NCI-H69 (cell line): ENCODE measurements around the gene RPH3AL.
"Not testable (repeated sequence)": the region's sequence is repeated elsewhere in the genome, so short reads cannot be mapped to it uniquely, and the experiment has no call there.

ENCODE experiments used
- DNase-seq: peaks from one replicate; lab custom pipeline; 2025; lab: John Stamatoyannopoulos, UW

Gene RPH3AL

DNA sequence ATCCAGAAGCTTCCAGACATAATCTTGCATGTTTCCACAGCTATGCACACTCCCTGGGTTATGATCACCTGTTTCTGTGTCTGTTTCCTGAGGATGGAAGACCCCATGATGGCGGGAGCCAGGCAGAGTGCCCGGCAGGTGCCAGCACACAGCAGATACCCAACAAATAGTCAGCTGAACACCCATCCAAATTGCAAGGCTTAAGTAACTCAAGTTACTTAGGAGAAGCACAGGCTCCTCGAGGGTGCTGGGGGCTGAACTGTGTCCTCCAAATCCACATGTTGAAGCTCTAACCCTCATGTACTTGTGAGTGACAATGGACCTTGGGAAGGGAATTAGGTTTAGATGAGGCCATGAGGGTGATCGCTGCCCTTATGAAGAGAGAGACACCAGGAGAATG is 91.7 kb downstream of the RPH3AL start:
- DNase-seq = no peak

DNA sequence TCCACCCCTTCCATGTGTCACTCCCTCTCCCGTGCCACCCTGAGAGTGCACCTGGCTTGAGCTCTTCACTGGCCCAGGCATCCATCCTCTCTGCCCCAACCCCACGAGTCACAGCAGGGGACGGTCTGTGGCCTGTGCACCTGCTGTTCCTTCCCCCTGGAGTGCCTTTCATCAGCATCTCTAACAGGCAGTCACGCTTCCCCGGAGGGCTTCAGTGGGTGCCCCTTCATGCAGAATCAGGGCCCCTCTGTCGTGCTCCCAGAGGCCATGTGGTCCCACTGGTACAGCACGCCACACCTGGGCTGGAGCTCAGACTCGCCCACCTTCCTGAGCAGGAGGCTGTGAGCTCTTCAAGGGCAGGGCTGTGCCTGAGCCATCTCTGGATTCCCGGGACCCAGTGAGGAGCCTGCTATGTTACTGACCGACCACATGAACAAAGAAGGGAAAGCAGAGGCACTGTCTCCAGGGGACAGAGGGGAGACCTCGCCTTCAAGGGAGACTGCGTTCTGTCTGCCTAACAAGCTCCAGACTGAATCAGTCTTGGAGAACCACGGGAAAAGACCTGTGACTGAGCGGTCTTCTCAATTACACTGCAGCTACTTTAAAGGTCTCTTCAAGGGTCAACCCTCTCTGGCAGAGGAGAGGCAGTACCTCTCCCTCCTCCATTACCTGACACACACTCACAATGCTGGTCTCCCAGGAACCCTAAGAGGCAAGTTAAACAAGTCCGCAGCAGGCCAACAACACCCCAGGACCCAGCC is 92.4 kb downstream of the RPH3AL start:
- DNase-seq = no peak

DNA sequence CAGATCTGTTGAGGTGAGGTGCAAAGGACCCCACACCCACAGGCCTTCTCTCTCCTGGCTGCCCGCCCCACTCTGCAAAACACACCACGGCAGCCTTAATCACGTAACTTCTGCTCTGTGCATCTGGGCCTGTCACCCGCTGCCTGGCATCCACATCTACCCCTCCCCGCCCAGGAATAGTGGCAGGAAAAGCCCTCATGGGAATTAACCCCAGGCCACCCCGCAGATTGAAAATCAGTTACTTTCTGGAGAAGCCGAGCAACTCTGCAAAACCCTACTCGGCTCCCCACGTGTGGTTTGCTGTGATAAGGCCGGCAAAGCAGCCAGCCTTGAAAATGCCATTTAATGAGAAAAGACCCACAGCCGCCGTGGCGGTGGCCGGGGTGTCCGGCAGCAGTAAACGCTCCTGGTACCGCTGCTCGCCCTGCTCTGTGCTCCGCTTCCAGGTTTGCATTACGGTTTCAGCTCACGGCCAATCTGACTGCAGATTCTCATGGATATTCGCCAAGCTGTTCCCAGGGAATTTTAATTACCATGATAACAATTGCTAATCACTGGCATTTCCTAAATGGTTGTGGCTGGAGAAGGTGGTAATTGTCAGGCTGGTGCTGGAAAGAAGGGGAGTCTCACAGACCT is 93.1 kb downstream of the RPH3AL start:
- no peak for DNase-seq

DNA sequence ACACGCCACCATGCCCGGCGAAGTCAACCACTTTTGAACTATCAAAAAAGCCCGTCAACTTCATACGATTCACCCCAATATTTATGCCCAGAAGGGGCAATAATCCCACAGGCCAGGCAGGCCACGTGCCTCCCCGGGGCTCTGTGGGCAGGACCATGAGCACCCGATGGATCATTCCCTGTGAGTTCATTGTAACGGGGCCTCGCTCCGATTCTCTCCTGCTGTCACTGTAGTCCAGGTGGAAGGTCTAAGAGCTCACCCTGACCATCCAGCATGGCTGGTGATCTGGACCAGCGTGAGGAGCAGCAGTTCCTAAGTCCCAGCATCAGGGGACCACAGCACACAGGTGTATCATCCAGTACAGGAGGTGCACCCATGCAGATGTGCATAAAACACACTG is 93.7 kb downstream of the RPH3AL start:
- no peak for DNase-seq

DNA sequence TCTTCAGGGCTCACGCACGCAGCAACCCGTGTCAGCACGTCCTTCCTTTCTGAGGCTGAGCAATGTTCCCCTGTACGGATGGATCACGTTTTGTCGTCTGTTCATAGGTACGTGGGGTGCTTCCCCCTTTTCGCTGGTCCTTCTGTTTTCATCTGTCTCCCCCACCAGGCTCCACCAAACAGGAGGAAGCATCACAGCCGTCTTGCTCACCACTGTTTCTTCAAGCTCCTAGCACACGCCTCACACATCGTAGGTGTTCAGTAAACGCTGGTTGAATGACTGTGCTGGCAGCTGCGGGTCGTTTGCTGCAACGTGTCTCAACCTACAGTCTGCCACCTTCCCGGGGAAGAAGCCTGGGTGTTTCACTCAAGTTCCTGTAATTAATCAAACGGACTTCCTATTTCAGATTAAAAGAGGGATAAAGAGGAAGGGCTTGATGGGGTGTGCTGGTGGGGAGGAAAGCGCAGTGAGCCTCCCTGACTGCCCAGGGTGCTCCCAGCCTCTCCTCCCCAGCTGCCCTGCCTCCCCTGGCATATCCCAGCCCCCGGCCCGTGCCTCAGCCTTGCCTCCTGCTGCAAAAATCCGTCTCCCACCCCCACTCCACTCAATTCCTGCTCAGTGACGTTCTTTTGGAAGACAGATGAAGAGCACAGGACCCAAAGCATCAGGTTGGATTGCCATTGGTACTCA is 94.4 kb downstream of the RPH3AL start:
- DNase-seq = no peak

DNA sequence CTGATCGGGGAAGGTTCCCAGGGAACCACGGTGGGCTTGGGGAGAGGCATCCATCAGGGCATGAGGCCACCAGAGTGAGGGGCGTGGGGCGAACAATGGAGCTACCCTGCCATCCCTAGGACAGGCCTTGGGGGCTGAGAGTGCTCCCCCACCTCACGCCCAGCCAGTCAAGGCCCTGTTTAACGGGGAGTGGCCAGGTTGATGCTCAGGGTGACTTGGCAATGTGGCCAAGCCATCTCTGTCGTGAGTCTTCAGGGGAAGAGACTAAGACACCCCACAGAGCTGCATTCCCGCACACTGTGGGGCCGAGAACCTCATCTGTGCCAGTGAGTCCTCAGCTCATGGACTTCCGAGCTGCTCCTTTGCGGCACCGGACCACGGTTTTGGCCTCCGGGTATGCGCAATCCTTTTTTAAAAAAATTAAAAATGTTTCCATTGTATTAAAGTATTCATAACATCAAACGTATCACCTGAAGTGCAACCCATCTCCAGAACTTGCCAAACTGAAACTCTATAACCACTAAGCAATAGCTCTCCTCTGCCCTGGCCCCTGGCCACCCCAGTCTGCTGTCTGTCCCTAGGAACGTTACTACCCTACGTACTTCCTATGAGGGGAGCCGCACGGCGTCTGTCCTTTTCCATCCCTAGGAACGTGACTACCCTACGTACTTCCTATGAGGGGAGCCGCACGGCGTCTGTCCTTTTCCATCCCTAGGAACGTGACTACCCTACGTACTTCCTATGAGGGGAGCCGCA is 99.3 kb downstream of the RPH3AL start:
- DNase-seq = no peak

DNA sequence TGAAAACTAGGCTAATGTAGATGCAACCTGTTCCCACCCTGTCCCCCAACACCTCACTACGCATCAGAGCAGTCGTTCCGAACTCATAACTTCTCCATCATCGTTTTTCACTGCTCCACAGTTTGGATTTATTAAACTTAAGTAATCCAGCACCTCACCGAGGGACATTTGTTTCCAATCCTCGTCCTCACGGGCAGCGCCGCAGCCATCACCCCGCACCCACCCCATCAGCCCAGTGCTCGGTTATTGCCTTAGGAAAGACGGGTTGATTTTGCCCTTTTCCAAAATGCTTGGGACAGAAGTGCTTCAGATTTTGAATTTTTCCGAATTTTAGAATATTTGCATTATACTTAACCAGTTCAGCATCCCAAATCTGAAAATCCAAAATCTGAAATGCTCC is 100.2 kb downstream of the RPH3AL start:
- DNase-seq = no peak

DNA sequence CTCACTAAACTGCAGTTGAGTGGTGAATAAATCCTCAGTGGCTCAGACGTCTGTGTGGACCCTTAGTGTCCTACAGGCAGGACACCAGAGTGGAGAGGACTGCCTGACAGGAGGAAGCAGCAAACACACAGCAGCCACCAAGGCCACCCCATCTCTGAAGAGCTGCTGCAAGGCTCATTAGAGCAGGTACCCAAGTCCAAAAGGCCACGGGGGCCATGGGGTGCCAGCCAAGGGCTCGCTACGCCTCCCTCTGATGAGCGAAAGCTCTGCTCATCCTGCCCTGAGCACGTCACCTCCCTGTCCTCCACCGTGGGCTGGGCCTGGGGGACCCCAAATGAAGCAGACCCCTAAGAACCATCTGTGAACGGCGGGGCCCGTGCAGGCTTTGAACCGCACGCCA is 101.1 kb downstream of the RPH3AL start:
- no peak for DNase-seq

DNA sequence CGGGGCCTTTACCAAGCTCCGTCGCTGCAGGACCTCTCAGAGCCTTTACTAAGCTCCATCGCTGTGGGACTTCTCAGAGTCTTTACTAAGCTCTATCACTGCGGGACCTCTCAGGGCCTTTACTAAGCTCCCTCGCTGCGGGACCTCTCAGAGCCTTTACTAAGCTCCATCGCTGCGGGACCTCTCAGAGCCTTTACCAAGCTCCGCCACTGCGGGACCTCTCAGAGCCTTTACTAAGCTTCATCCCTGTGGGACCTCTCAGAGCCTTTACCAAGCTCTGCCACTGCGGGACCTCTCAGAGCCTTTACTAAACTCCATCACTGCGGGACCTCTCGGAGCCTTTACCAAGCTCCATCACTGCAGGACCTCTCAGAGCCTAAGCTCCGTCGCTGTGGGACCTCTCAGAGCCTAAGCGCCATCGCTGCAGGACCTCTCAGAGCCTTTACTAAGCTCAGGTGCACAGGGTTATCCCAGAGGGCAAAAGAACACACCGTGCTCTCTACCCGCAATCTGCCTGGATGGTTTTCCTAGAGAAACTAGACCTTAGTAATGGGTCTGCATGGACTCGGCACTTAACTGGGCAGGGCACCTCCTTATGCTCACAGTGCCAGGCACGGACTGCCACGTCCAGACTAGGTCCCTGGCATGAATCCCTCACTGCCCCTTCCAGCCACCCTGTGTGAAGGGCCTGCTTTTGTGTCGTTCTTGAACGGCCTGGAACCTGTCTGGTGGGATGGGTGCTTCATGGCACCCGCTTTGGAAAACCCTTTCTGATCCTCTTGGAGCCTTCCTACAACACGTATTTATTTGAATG is 101.9 kb downstream of the RPH3AL start:
- DNase-seq = no peak

DNA sequence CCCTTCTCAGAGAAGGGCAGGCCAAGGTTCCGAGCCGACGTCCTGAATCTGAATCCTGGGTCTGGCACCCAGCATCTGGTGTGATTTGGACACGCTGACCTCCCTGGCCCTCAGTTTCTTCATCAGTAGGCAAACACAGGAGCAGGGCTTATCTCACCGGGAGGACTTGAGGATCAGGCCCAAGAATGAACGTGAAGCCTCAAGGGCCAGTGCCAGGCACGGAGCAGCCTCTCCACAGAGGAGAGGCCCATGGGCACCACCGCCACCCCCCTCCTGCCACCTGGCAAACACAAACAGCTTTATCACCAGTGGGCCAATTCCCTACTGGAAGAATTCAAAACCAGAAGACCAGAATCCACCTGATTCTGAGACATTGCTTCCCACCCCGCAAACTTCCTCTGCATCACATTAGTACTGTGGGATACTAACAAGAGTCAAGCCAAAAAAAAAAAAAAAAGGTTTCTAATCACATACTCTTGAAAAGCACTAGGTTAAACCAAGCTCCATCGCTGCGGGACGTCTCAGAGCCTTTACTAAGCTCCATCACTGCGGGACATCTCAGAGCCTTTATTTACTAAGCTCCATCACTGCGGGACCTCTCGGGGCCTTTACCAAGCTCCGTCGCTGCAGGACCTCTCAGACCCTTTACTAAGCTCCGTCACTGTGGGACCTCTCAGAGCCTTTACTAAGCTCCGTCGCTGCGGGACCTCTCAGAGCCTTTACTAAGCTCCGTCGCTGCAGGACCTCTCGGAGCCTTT is 103.2 kb downstream of the RPH3AL start:
- no peak for DNase-seq

DNA sequence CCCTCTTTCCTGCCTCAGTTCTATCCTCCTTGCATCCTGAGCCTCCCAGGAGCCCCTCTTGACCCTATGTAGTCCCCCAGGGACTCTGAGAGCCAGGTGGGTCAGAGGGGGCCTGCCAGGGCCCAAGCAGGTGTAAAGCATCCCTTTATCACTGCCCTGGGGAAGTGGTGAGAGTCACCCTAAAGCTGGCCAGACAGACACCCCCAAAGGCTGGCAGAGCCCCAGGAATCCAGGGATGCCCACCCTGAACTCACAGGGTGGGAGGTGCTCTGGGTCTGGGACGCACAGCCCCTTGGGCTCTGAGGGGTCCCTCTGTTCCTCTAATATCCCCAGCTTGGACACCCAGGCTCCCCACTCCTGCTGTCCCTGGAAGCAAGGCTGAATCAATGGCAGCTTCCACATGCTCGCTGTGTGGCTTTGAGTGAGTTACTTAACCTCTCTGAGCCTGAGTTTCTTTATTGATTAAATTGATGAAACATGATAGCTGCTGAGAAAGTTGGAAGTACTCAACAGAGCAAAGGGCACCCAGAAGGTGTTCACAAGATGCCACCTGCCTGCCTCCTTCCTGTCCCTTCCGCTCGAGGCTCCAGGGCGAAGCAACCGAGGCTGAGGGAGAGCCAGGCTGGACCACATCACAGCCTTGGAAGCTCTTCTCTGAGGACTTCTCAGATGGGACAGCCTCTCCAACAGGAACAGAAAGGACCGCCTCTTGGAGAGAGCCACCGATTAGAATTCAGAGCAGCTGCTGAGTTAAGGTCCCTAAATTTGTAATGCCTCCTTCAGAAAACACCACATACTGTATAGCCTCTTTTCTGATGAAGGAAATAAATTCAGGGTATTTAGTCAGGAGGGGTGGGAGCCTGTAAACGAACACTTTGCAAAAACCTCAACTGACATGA is 104.0 kb downstream of the RPH3AL start:
- no peak for DNase-seq

DNA sequence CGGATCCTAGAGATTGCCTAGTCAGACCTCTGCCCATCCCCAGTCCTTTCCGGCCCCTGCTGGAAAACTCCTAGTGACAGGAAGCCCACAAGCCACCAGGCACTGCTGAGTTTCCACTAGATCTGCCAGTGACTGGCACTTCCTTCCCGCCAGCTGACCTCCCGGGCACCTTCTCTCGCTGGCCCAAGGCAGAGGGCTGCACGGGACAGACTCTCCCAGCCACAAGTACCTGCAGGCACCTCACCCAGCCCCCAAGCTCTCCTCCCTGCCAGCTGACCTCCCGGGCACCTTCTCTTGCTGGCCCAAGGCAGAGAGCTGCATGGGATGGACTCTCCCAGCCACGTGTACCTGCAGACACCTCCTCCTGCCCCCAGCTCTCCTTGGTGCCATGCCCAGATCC is 104.8 kb downstream of the RPH3AL start:
- DNase-seq = no peak

DNA sequence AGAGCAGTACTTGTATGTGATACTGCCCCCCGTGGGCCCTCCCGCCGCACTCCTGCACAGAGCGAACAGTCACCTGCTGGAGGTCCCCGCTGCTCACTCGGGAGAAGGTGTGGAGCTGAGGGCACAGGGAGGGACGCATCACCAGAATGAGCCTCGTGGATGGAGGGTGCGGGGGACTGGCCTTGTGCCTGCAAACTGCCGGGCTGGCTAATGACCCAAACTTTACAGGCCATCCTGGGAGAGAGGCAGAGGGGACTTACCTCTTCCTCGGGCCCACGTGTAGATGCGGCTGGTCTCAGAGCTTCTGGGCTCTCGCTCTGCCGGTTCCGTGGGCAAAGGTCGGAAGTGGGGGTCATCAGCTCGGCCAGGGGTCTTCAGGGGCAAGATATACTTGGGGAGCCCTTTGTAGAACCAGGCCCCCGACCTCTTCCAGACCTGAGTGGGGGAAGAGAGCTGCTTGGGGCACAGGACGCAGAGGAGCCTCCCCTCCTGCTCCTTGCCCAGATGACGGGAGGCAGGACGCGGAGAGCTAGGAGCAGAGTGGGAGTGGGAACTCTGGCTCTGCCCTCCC is 105.7 kb downstream of the RPH3AL start:
- no peak for DNase-seq

DNA sequence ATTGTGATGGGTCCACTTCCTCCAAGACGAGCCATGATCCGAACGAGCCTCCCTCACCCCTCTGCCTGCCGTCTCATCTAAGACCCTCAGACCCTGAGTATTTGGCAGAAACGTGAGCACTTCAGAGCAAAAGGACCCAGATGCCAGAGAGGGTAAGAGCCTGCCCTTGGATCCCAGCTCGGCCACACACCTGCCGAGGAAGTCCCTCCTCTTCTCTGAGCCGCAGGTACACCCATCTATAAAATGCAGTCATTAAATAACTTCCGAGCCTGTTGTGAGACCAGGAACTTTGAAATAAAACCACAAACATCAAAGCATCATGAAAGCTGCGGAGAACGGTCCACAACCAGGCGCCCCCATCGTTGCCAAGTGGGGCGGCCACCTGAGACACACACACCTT is 106.4 kb downstream of the RPH3AL start:
- DNase-seq = no peak

DNA sequence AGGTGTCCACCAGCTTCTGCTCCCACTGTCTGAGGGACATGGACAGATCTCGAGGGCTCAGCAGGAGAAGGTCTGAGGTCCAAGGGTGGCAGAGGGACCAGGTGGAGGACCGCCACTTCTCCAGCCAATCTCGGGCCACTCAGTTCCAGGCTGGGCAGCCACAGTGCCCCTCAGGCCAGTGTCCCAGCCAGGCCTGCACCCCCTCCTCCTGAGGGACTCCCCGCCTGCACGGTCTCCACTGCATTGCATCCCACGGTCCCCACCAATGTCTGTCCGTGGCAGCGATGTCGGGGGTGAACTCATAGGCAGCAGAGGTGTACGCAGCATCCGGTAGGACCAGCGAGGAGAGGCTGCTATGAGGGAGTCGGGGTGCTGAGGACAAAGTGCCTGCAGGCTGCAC is 107.0 kb downstream of the RPH3AL start:
- no peak for DNase-seq

DNA sequence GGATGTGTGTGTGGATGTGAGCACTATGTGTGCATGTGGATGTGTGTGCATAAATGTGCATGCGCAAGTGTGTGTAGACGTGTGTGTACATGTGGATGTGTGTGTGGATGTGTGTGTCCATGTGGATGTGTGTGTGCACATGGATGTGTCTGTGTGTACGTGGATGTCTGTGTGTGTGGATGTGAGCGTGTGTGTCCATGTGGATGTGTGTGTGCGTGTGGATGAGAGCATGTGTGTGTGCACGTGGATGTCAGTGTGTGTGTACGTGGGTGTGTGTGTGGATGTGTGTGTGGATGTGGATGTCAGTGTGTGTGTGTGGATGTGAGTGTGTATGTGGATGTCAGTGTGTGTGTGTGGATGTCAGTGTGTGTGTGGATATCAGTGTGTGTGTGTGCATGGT is 107.6 kb downstream of the RPH3AL start:
- no peak for DNase-seq

DNA sequence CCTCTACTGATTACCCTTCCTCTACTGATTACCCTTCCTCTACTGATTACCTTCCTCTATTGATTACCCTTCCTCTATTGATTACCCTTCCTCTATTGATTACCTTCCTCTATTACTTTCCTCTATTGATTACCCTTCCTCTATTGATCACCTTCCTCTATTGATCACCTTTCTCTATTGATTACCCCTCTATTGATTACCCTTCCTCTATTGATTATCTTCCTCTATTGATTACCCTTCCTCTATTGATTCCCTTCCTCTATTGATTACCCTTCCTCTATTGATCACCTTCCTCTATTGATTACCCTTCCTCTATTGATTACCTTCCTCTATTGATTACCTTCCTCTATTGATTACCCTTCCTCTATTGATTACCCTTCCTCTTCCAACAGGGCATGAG is 108.7 kb downstream of the RPH3AL start:
- not testable (repeated sequence) for DNase-seq

DNA sequence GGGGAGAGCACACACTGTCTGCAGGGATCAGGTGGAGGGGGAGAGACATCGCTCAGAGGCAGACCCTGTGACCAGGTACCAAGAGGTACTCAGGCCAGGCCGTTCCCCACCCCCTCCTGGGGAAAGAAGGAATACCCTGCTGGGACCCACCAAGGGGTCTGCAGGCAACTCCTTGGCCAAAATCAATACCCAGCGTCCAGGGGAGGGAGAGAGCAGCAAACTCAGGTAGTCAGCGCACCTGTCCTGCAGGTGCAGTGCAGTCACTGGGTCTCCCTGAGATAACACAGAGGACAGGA is 113.7 kb downstream of the RPH3AL start:
- no peak for DNase-seq

DNA sequence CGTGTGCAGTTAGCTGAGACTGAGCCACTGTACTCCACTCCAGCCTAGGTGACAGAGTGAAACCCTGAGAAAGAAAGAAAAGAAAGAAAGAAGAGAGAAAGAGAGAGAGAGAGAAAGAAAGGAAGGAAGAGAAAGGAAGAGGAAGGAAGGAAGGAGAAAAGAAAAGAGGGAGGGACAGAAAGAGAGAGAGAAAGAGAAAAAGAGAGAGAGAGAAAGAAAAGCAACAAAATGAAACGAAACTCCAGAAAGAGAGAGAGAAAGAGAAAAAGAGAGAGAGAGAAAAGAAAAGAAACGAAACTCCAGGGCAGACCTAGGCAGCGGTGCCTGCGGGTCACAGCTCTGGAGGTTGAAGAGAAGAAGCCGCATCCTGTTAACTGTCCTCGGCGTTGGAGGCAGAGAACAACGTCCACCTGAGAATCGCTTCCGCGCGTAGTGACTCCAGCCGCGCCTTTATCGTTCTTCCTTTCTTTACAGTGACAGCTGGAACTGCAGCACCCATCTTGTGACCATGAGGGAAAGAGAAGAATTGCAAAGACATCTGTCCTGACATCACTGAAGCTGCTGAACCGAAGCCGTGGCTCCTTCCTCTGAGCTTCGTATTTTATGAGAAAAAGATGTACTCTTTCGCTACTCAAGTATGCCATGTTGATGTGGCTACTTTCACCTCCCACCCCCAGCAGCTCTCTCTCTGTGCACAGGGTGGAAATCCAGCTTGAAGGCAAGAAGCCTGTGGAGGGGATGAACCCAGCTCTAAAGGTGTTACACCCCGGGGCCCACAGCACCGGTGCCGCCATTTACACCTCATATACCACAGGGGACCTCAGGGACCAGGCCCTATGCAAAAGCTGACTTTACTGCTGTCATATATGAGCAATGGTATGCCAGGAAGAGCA is 114.3 kb downstream of the RPH3AL start:
- no peak for DNase-seq
